Inferior parietal cortex (tissue), 1 donor: ENCODE measurements around the gene ESX1.
A peak's percentile ranks its signal among the peaks of the same experiment; 100 is the strongest.
"Not testable (repeated sequence)": the region's sequence is repeated elsewhere in the genome, so short reads cannot be mapped to it uniquely, and the experiment has no call there.

Source experiments
- DNase-seq: peaks from one replicate; pipeline ENCODE4 v3.0.0-alpha.2; 2016; ENCODE audit errors: extremely low spot score

Gene ESX1

GRCh38 chrX:104254442-104255115 lies at the start of gene ESX1:
Gene ESX1, minus strand, starts transcription at chrX:104254933. Its CDS starts 84 bp downstream, at chrX:104254849.
- no peak for DNase-seq

DNA sequence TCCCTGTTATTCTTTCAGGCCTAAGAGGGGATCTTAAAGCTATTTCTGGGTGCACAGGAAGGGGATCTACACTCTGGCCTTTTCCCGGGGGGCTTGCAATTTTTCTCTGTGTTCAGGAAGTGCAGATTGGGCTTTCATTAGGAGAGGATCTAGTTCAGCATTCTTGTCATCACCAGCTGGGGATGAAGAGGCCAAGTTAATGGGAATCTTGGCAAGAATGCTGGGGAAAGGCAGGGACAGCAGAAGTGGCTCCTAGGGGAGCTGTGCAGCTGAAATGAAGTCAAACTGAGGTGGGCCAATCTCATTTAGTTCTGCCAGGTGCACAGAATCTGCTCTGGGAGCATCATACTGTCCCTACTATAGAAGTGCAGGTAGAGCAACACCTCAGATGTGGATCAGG lies 40.9 kb upstream of the ESX1 start:
- DNase-seq = no peak

- DNase-seq = no peak
Measured at GRCh38 chrX:104288961-104289360, 34.2 kb upstream of the ESX1 start.

GRCh38 chrX:104288269-104288668 lies 33.5 kb upstream of the ESX1 start:
- no peak for DNase-seq

GRCh38 chrX:104285201-104285600 lies 30.5 kb upstream of the ESX1 start:
- DNase-seq = no peak

GRCh38 chrX:104284507-104284906 lies 29.8 kb upstream of the ESX1 start:
- DNase-seq = no peak

DNA sequence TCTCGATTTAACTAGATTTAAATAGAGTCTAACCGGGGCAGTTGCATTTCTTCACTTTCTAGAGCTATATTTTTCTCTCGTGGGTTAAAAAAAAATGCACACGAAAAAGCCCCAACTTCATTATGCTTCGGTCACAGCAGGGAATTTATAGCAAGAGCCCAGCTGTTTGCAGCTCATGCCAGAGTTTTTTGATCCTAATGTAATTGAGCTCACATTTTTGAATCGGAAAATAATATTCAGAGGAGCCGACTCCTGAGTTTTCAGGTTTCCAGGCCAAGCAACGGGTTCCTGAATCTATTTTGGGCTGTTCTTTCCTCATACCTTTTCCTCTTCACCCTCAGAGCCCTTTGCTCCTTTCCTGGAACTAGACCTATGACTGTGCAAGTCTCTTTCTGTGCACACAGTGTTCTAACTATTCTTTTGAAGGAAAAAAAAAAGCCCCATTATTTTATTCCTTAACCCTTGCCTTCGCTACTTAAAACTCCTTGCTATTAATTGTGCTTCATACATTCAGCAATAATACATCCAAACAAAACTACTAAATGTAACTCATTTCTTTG lies 27.5 kb upstream of the ESX1 start:
- peak; percentile 2 for DNase-seq

DNA sequence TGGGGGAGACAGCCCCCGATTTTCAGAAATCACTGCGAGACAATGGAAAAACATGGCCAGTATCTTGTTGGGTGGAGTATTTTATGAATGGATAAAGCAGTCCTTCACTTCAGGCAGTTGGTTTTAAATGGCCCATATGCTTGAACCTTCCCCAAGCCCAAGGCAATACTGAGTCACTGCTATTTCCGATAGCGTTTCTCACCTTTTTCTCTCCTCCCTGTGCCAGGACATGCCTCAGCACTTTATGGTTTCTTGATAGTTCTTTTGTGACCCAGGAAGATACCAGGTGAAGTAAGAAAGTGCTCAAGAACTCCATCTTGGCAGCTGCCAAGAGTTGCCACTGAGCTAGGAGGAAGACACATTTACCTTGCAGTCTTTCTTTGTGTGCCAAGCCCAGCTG lies 26.8 kb upstream of the ESX1 start:
- DNase-seq = no peak

GRCh38 chrX:104280609-104281008 lies 25.9 kb upstream of the ESX1 start:
- no peak for DNase-seq

DNA sequence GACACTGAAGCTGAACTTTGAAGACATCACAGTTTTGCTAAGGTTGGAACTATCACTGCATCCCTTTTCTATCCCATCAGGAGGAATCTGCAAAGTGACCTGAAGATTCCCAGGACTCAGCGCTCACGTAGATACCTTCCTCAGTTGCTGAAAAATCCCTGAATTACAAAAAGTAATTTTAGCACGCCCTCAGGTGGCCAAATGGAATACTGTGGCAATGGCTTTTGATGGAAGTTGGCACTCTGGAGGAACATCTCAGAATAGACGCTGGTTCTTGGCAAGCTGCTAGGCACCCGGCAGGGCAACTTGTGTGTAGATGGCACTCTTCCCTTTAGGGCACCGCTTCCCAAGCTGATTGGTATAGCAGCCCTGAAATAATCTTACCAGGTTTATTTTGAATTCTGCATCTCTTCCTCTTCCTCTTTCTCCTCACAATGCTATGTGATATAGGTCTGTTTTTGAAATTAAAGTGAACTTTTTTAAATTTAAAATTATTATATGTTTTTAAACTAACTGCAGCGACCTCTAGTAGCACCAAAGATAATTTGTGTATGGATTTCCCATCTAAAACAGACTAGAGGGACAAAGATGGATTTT lies 16.3 kb upstream of the ESX1 start:
- DNase-seq = peak; percentile 78

DNA sequence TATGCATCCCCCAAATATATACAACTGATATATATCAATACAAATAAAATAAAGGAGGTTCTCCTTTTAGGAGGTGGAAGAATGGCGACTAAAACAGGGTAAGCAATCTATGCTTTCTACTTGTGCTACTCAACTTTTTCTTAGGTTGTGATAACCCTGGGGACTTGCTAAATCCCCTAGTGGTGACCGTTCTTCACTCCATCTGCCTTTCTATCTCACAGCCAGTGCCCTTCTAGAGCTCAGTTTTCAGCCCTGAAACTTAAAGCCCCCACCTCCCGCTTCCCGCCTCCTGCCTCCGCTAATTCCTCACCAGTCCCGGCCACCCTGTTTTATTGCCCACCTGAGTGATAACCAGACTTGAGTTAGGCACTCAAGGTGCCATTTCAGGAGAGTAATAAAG lies 15.5 kb upstream of the ESX1 start:
- no peak for DNase-seq

- no peak for DNase-seq
Measured at GRCh38 chrX:104255465-104255864, 732 bp upstream of the ESX1 start.

DNA sequence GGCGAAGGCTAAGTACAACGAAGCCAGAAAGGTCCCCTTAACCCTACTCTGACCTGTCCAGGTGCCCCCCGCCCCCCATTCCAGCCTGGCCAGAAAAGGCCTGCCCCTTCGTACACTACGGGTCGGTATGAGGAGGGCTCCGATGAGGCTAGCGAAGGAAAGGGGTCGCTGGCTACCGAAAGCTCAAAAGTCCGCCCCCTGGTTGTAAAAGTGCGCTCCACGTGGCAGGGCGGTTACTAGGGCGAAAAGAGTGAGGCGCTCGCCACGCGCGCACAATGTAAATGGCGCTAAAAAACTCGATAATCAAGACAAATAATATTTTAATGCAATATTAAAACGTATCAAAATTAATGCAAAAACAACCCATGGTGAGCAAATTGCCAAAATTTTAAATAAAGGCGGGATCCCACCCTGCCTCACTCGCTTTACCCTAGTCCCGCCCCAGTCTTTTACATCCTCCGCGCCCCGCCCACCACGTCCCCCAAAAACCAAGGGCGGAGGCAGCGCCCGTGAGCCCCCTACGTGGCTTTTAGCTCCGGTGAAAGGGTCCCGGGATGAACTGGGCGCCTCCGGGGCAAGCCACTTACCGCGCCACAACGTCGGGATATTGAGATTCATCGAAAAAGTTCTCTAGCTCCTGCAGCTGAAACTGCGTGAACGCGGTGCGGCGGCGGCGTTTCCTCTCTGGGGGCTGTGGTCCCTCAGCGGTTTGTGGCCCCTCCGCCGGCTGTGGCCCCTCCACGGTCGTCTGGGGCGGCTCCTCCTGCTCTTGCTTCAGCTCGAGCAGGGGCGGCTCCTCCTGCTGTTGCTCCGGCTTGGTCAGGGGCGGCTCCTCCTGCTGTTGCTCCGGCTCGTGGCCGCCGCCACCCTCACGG lies 929 bp downstream of the ESX1 start:
- DNase-seq = no peak

- DNase-seq = no peak
Measured at GRCh38 chrX:104250470-104250869, 4.3 kb downstream of the ESX1 start.

GRCh38 chrX:104230060-104230459 lies 24.7 kb downstream of the ESX1 start:
- not testable (repeated sequence) for DNase-seq

GRCh38 chrX:104211187-104211586 lies 43.5 kb downstream of the ESX1 start:
- no peak for DNase-seq

DNA sequence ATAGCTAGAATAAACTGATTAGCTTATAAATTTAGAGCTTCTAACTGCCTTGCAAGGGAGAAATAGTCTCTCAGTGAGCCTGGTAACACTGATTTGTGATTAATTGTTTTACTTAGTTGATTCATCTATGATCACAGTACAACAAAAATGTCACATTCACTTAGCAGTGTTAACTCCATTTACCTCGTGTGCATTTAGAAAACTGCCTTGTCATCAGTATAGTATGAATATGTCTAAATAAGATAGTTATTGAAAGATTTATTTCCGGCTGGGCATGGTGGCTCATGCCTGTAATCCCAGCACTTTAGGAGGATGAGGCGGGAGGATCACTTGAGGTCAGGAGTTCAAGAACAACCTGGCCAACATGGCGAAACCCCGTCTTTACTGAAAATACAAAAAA lies 49.2 kb downstream of the ESX1 start:
- DNase-seq = no peak
